Fibroblast of mammary gland (primary cell): ENCODE measurements around the gene ETHE1.
"Not testable (repeated sequence)": the region's sequence is repeated elsewhere in the genome, so short reads cannot be mapped to it uniquely, and the experiment has no call there.

Experiments used
- DNase-seq: peaks from one replicate; pipeline ENCODE4 v3.0.0-alpha.2; 2010; ENCODE audit warnings: low read depth
- H3K4me3 ChIP-seq: 2 replicates; pipeline ENCODE4 v1.5.1; 2011; ENCODE audit warnings: low read depth, mild to moderate bottlenecking, low read length, moderate library complexity; ENCODE audit not compliant: control insufficient read depth
- CTCF ChIP-seq: conservative IDR thresholded peaks from 2 replicates; pipeline ENCODE4 v1.5.1; 2011; ENCODE audit warnings: low read depth, low read length, inconsistent platforms; ENCODE audit not compliant: control insufficient read depth, insufficient read depth

Gene ETHE1

GRCh38 chr19:43522929-43523328 lies 4.1 kb downstream of the ETHE1 start:
- no peak for DNase-seq
- no peak overlapping the region for H3K4me3 ChIP-seq
- no peak for TF ChIP-seq CTCF

- H3K4me3 ChIP-seq, result no peak overlapping the region
- DNase-seq, result peak; percentile 91
- peak; percentile 96 for TF ChIP-seq CTCF
Observed at GRCh38 chr19:43519436-43520088, 7.4 kb downstream of the ETHE1 start.

GRCh38 chr19:43518051-43518450 lies 8.9 kb downstream of the ETHE1 start:
- H3K4me3 ChIP-seq, result no peak overlapping the region

GRCh38 chr19:43512399-43512798 lies 14.6 kb downstream of the ETHE1 start:
- H3K4me3 ChIP-seq, DNase-seq: not testable (repeated sequence)

More at GRCh38 chr19:43518051-43518450, 8.9 kb downstream of the ETHE1 start:
- no peak for TF ChIP-seq CTCF
- no peak for DNase-seq

- TF ChIP-seq CTCF, result no peak
- DNase-seq, result no peak
- no peak overlapping the region for H3K4me3 ChIP-seq
Observed at GRCh38 chr19:43511324-43511723, 15.7 kb downstream of the ETHE1 start.

- TF ChIP-seq CTCF, result no peak
- DNase-seq, result no peak
- H3K4me3 ChIP-seq, result no peak overlapping the region
Observed at GRCh38 chr19:43510713-43511112, 16.3 kb downstream of the ETHE1 start.

GRCh38 chr19:43507880-43508279 lies 19.1 kb downstream of the ETHE1 start:
- no peak overlapping the region for H3K4me3 ChIP-seq
- no peak for DNase-seq
- no peak for TF ChIP-seq CTCF
